Left lung (tissue), 10 donors: ENCODE data around the gene HIP1. TPM values are rescaled to one million over a fixed set of nuclear protein-coding genes. Genes with fewer than 3 reads are reported as not detected.
A peak's percentile ranks its signal among the peaks of the same experiment; 100 is the strongest.

ENCODE experiments used
- ATAC-seq: fragments of 200-7000 bp; cut with Tn5 transposase; one replicate; pipeline ENCODE4 v1.9.1; 2020; ENCODE audit warnings: moderate library complexity
- DNase-seq, 4 donors: peaks; one replicate each; pipeline ENCODE4 v3.0.0-alpha.2; 2013 to 2020
- H3K27ac ChIP-seq, 2 donors: fragments of 200-600 bp; sonication (generic) in 1 of 2; one replicate each; pipeline versions ENCODE4 v1.5.0 to v1.8.0; 2020 to 2021
- H3K27me3 ChIP-seq, 2 donors: fragments of 200-600 bp; sonication (generic) in 1 of 2; one replicate each; pipeline versions ENCODE4 v1.5.0 to v1.8.0; 2020 to 2021
- H3K36me3 ChIP-seq, 2 donors: fragments of 200-600 bp; sonication (generic) in 1 of 2; one replicate each; pipeline versions ENCODE4 v1.5.0 to v1.8.0; 2020 to 2021
- H3K4me1 ChIP-seq, 2 donors: fragments of 200-600 bp; one replicate each; pipeline ENCODE4 v1.8.0; 2021
- H3K4me3 ChIP-seq, 2 donors: fragments of 200-600 bp; sonication (generic) in 1 of 2; one replicate each; pipeline versions ENCODE4 v1.5.0 to v1.8.0; 2020 to 2021; ENCODE audit warnings: mild to moderate bottlenecking in 1 of 2
- H3K9me3 ChIP-seq, 2 donors: fragments of 200-600 bp; sonication (generic) in 1 of 2; one replicate each; pipeline versions ENCODE4 v1.5.0 to v1.8.0; 2020 to 2021
- CTCF ChIP-seq, 2 donors: fragments of 200-600 bp; sonication (generic) in 1 of 2; IDR thresholded peaks; one replicate each; pipeline versions ENCODE4 v1.5.0 to v1.8.0; 2021; ENCODE audit warnings: antibody characterized with exemption in 2 of 2
- intact Hi-C, 2 donors: fragments of 100-400 bp; cut with DNase I; formaldehyde crosslinking; loops; one replicate each; pipeline versions ENCODE4 v1.11.2 to v1.14.2; 2022
- polyA plus RNA-seq, 6 donors: library from polyadenylated mRNA; unstranded; fragments of 120-200 nt; gene quantifications; one replicate each; pipeline ENCODE4 v1.2.1, GENCODE V29; 2013; ENCODE audit not compliant: insufficient read length in 6 of 6
- total RNA-seq, 2 donors: library from RNA; stranded (reverse); fragmentation: NEBNext Ultra II Directional; extraction: Animal tissue kit (Norgen Biotek cat#: 25700); gene quantifications; one replicate each; pipeline ENCODE4 v1.2.1, GENCODE V29; 2021
- donor health status: DM: no; HTN: yes; CAD: no.
- donor health status: DM: no; HTN: no; CAD: no.

HIP1 gene
- total and polyA plus RNA-seq, 8 donors: 41.9 to 84.2 (median 46.0) TPM

- DNase-seq: no peak
- no peak overlapping the region for H3K4me3 ChIP-seq
- intact Hi-C loops: no loop called here
- ATAC-seq: no peak
- H3K27ac ChIP-seq: no peak overlapping the region
- no peak for TF ChIP-seq CTCF (IDR thresholded peaks at IDR 0.05)
- H3K27me3 ChIP-seq: no peaks in the 10 kb centered on the region
- H3K36me3 ChIP-seq: peaks cover 0 to 81% of the 10 kb centered on the region in 2 donors
- no peaks in the 10 kb centered on the region for H3K9me3 ChIP-seq
- no peaks in the 10 kb centered on the region for H3K4me1 ChIP-seq
These were observed 148.3 kb downstream of the HIP1 start for GRCh38 chr7:75590373-75591005.

GRCh38 chr7:75584354-75584753, 154.4 kb downstream of the HIP1 start:
- ATAC-seq: no peak
- no peak for TF ChIP-seq CTCF (IDR thresholded peaks at IDR 0.05)

GRCh38 chr7:75583255-75583654, 155.5 kb downstream of the HIP1 start:
- intact Hi-C loops: no loop called here
- ATAC-seq: no peak
- no peaks in the 10 kb centered on the region for H3K9me3 ChIP-seq

More at GRCh38 chr7:75584354-75584753, 154.4 kb downstream of the HIP1 start:
- H3K4me3 ChIP-seq: no peak overlapping the region
- no peaks in the 10 kb centered on the region for H3K9me3 ChIP-seq
- no peaks in the 10 kb centered on the region for H3K4me1 ChIP-seq
- no peak for DNase-seq
- peaks cover 0 to 94% of the 10 kb centered on the region in 2 donors for H3K36me3 ChIP-seq
- intact Hi-C loops: no loop called here
- H3K27ac ChIP-seq: no peak overlapping the region
- H3K27me3 ChIP-seq: no peaks in the 10 kb centered on the region

GRCh38 chr7:75579899-75580298, 158.8 kb downstream of the HIP1 start:
- ATAC-seq: peak; percentile 40
- no peaks in the 10 kb centered on the region for H3K4me1 ChIP-seq
- TF ChIP-seq CTCF (IDR thresholded peaks at IDR 0.05): no peak
- intact Hi-C loops: no loop called here
- H3K36me3 ChIP-seq: peaks cover 0 to 97% of the 10 kb centered on the region in 2 donors
- no peak overlapping the region for H3K27ac ChIP-seq
- no peaks in the 10 kb centered on the region for H3K27me3 ChIP-seq
- peak in 2 of 4 donors; percentile 41 to 81 for DNase-seq
- H3K4me3 ChIP-seq: no peak overlapping the region
- H3K9me3 ChIP-seq: no peaks in the 10 kb centered on the region

More at GRCh38 chr7:75583255-75583654, 155.5 kb downstream of the HIP1 start:
- Histone ChIP-seq H3K4me1 (no peaks in the 10 kb centered on the region), H3K27me3 (no peaks in the 10 kb centered on the region), H3K36me3 (peaks cover 0 to 96% of the 10 kb centered on the region in 2 donors), H3K27ac (no peak overlapping the region), H3K4me3 (no peak overlapping the region)
- no peak for DNase-seq
- no peak for TF ChIP-seq CTCF (IDR thresholded peaks at IDR 0.05)

GRCh38 chr7:75578081-75578480, 160.7 kb downstream of the HIP1 start:
- H3K4me1 ChIP-seq: no peaks in the 10 kb centered on the region
- no peak for TF ChIP-seq CTCF (IDR thresholded peaks at IDR 0.05)
- no peak overlapping the region for H3K4me3 ChIP-seq
- intact Hi-C loops: no loop called here
- H3K9me3 ChIP-seq: no peaks in the 10 kb centered on the region
- peaks cover 0 to 97% of the 10 kb centered on the region in 2 donors for H3K36me3 ChIP-seq
- H3K27me3 ChIP-seq: no peaks in the 10 kb centered on the region
- DNase-seq: no peak
- no peak overlapping the region for H3K27ac ChIP-seq
- no peak for ATAC-seq
